Activated naive CD4-positive, alpha-beta T cell treated with Interleukin-2 at 50 U/mL for 16 hours (primary cell): ENCODE results near the gene RASA4B.
A peak's percentile ranks its signal among the peaks of the same experiment; 100 is the strongest.

ENCODE experiments used
- DNase-seq: peaks from one replicate; pipeline ENCODE4 v3.0.0-alpha.2; 2020

Gene RASA4B

DNA sequence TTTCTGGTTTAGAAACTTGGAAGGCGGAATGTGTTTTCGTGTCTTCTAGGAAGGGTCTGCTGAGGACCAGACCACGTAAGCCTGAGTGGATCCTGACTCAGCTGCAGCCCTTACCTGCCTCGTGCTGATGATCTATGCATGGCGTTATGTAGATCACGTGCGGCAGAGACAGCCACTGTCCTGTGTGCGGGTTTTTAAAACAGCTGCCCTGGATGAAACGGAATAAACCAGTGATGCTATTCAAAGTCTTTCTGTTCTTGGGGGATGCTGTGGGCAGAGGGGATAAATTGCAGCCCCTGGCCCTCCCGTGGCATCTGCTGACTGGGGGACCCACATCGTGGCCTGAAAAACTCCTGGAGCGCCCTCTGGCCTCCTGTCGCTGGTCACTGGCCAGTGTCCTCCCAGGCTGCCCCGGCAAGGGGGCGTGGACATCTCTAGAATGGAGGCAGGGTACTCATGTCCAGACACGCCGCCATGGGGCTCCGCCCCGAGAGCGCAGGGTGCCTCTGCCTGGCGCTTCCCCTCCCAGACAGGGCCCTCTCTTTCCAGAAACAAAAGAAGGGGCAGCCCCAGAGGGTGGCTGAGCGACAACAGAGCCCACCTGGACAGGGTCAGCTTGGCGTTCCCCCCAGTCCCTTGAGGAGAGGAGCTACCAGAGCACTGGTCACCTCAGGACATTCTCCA, 66.1 kb downstream of the RASA4B start:
- no peak for DNase-seq

DNA sequence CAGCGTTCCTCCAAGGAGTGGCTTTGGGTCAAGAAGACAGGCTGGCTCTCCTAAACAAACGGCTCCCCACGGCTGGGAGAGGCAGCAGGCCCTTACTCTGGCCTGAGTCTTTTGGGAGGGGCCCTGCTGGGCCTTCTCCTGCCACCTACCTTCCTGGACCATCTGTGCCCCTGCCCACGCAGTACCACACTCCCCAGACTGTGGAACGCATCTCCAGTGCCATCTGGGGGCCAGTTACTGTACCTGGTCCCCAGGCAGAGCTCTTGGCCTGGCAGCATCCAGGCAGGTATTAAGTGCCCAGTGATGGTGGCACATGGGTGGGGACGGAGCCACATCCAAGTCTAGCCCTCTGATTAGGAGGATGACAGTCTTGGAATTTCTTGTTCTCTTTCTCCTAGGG, 67.3 kb downstream of the RASA4B start:
- peak; percentile 65 for DNase-seq

GRCh38 chr7:102449136-102449535, 68.4 kb downstream of the RASA4B start:
- no peak for DNase-seq

GRCh38 chr7:102447311-102447710, 70.3 kb downstream of the RASA4B start:
- no peak for DNase-seq

DNA sequence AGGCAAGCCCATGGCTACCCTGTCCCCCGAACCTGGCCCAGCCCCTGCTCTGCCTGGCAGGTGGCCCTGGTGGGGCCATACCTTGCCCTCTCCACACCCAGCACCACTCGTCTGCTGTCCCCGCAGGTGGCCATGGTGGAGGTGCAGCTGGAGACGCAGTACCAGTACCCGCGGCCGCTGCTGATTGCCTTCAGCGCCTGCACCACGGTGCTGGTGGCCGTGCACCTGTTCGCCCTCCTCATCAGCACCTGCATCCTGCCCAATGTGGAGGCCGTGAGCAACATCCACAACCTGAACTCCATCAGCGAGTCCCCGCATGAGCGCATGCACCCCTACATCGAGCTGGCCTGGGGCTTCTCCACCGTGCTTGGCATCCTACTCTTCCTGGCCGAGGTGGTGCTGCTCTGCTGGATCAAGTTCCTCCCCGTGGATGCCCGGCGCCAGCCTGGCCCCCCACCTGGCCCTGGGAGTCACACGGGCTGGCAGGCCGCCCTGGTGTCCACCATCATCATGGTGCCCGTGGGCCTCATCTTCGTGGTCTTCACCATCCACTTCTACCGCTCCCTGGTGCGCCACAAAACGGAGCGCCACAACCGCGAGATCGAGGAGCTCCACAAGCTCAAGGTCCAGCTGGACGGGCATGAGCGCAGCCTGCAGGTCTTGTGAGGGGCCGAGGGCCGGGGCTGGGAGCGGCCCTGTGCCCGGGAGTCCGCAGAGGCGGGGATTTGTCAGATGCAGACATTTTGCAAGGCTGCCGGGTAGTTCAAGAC, 71.0 kb downstream of the RASA4B start:
- DNase-seq = no peak

DNA sequence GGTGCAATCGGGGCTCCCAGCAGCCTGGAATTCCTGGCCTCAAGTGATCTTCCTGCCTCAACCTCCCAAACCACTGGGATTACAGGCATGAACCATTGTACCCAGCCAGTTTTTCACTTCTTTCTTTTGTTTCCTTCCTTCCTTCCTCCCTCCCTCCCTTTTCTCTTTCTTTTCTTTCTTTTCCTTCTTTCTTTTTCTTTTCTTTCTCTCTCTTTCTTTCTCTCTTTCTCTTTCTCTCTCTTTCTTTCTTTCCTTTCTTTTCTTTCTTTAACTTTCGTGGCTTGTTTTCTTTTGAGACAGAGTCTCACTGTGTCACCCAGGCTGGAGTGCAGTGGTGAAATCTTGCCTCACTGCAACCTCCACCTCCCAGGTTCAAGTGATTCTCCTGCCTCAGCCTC, 71.9 kb downstream of the RASA4B start:
- DNase-seq = no peak

DNA sequence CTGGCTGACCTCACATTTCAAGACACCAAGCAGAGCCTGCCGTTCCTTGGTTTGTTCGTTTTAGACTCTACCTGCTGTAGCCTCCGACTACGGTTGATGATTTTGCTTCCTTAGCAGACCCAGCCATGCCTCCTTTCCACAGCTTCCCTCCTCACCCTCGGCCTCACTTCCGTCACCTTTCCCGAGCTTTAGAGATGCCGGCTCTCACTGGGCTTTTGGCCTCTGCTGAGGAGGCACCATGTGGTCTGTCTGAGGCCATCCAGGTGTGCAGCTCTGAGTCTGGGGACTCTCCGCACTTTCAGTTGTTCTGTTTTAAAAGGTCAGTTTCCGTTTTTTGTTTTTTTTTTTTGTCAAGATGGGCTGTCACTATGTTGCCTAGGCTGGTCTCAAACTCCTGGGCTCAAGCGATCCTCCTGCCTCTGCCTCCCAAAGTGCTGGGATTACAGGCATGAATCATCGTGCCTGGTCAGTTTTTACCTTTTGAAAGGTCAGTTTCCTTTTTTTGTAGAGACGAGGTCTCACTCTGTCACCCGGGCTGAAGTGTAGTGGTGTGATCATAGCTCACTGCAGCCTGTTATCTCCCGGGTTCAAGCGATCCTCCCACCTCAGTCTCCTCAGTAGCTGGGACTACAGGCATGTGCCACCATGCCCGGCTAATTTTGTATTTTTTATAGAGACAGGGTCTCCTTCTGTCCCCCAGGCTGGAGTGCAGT, 72.5 kb downstream of the RASA4B start:
- DNase-seq = no peak

- no peak for DNase-seq
Observed at GRCh38 chr7:102439963-102440795, 77.4 kb downstream of the RASA4B start.

DNA sequence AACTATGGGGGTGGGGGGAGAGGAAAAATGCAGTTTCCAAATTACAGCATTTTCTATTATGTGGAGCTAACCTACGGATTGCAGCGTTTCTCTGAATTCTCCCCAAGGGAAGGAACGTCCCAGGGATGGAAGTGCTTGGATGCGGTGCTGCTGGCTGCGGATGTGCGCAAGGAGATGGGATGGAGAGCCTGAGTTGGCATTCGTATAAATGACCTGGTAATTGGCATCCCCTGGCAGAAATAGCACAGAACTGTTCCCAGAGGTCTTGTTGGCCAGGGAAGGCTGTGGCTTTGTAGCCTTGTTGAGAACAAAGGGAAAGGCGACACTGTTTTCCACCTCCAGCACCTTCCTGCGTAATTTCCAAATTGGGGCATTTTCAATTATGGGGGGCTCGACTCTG, 81.5 kb downstream of the RASA4B start:
- no peak for DNase-seq

DNA sequence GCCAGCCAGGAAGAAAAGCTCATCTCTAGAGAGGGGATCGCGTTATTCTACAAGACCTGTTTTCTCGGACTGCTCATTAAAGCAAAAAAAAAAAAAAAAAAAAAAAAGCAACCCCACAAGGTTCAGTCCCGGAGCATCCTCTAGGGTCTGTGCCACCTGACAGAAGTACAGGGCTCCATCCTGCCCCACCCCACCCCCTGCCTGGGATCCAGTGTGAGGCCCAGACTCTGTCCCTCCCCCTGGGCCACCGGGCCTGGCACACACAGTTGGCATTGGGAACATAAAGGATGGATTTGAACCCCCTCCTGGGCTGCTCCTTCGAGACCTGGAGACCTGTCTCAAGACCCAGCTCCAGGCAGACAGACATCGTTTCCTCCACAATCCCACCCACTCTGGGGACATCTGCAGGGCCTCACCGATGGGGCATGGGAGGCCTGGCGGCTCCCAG, 83.5 kb downstream of the RASA4B start:
- DNase-seq = peak; percentile 19

GRCh38 chr7:102433219-102434038, 84.1 kb downstream of the RASA4B start, which contains the start of gene ORAI2:
Gene ORAI2 (plus strand): TSS chr7:102433575. CDS start chr7:102438957, 5,382 bp downstream.
- peak; percentile 89 for DNase-seq
